Neuronal stem cell (in vitro differentiated cells): ENCODE results near the gene KLF15.

ENCODE experiments used
- DNase-seq: peaks from one replicate; pipeline ENCODE4 v3.0.0-alpha.2; 2013; ENCODE audit warnings: low spot score
- H2AFZ ChIP-seq: one replicate; pipeline ENCODE4 v1.6.1; 2013; ENCODE audit warnings: mild to moderate bottlenecking, low read length, inconsistent platforms
- H2AK5ac ChIP-seq: 2 replicates; pipeline ENCODE4 v1.6.1; 2013; ENCODE audit warnings: low read depth, mild to moderate bottlenecking, inconsistent platforms, low read length, moderate library complexity, mixed read lengths
- H2BK120ac ChIP-seq: 2 replicates; pipeline ENCODE4 v1.6.1; 2013; ENCODE audit warnings: low read depth, mild to moderate bottlenecking, inconsistent platforms, low read length, moderate library complexity, mixed read lengths
- H2BK12ac ChIP-seq: one replicate; pipeline ENCODE4 v1.6.1; 2013; ENCODE audit warnings: low read length, inconsistent platforms
- H2BK15ac ChIP-seq: 2 replicates; pipeline ENCODE4 v1.6.1; 2013; ENCODE audit warnings: mild to moderate bottlenecking, low read length, inconsistent platforms, mixed read lengths
- H2BK5ac ChIP-seq: one replicate; pipeline ENCODE4 v1.6.1; 2013; ENCODE audit warnings: inconsistent platforms, mild to moderate bottlenecking, low read length, moderate library complexity
- H3K14ac ChIP-seq: one replicate; pipeline ENCODE4 v1.6.1; 2013; ENCODE audit warnings: low read length, inconsistent platforms
- H3K18ac ChIP-seq: 2 replicates; pipeline ENCODE4 v1.6.1; 2013; ENCODE audit warnings: low read length, inconsistent platforms
- H3K23ac ChIP-seq: 2 replicates; pipeline ENCODE4 v1.6.1; 2013; ENCODE audit warnings: low read depth, mild to moderate bottlenecking, mixed read lengths, low read length, inconsistent platforms; ENCODE audit not compliant: poor library complexity
- H3K27ac ChIP-seq: replicated peaks from 3 replicates; pipeline ENCODE4 v1.5.1; 2013; ENCODE audit warnings: low read length, inconsistent platforms
- H3K27me3 ChIP-seq, 3 experiments: 2 replicates each; pipeline ENCODE4 v1.6.1; 2013; ENCODE audit warnings: low read length in 3 of 3, mild to moderate bottlenecking in 2 of 3, inconsistent platforms in 1 of 3, low read depth in 1 of 3, mixed read lengths in 1 of 3, moderate library complexity in 1 of 3; ENCODE audit not compliant: control insufficient read depth in 3 of 3, insufficient read depth in 3 of 3
- H3K36me3 ChIP-seq, 2 donors: replicated peaks in 1 of 2; 2 replicates each; pipeline ENCODE4 v1.6.1; 2013; ENCODE audit warnings: low read length in 2 of 2; ENCODE audit not compliant: control insufficient read depth in 2 of 2, insufficient read depth in 2 of 2
- H3K4ac ChIP-seq: 2 replicates; pipeline ENCODE4 v1.6.1; 2013; ENCODE audit warnings: inconsistent platforms, mild to moderate bottlenecking, low read length, moderate library complexity
- H3K4me1 ChIP-seq, 2 donors: 1 replicate in 1 of 2; 2 replicates in 1 of 2; pipeline ENCODE4 v1.6.1; 2013; ENCODE audit warnings: low read length in 2 of 2, low read depth in 1 of 2; ENCODE audit not compliant: control insufficient read depth in 2 of 2, insufficient read depth in 1 of 2
- H3K4me2 ChIP-seq: one replicate; pipeline ENCODE4 v1.6.1; 2013; ENCODE audit warnings: mild to moderate bottlenecking, low read length, inconsistent platforms; ENCODE audit not compliant: insufficient read depth, poor library complexity, severe bottlenecking
- H3K4me3 ChIP-seq, 2 donors: 2 replicates each; pipeline ENCODE4 v1.5.1; 2013; ENCODE audit warnings: low read length in 2 of 2, mild to moderate bottlenecking in 2 of 2, inconsistent platforms in 1 of 2, moderate library complexity in 1 of 2
- H3K79me1 ChIP-seq: one replicate; pipeline ENCODE4 v1.6.1; 2013; ENCODE audit warnings: low read depth, mild to moderate bottlenecking, inconsistent platforms, low read length, moderate library complexity
- H3K9ac ChIP-seq: one replicate; pipeline ENCODE4 v1.6.1; 2013; ENCODE audit warnings: mild to moderate bottlenecking, low read depth, low read length, inconsistent platforms; ENCODE audit not compliant: poor library complexity
- H3K9me3 ChIP-seq, 2 donors: replicated peaks in 1 of 2; 2 replicates each; pipeline versions ENCODE3 to v1.6.1; 2013; ENCODE audit warnings: low read length in 2 of 2, mild to moderate bottlenecking in 2 of 2, inconsistent platforms in 1 of 2, low read depth in 1 of 2, mixed read lengths in 1 of 2, moderate library complexity in 1 of 2; ENCODE audit not compliant: control insufficient read depth in 2 of 2, insufficient read depth in 1 of 2
- H4K8ac ChIP-seq: one replicate; pipeline ENCODE4 v1.6.1; 2013; ENCODE audit warnings: low read depth, mild to moderate bottlenecking, inconsistent platforms, low read length, moderate library complexity
- H4K91ac ChIP-seq: one replicate; pipeline ENCODE4 v1.6.1; 2013; ENCODE audit warnings: low read length, low read depth, mild to moderate bottlenecking, inconsistent platforms; ENCODE audit not compliant: poor library complexity
- WGBS, 2 donors: extraction: QIAGEN DNeasy Blood & Tissue Kit; methylation state at CpG; one replicate each; pipeline ENCODE4 v1.1.7; 2013; ENCODE audit warnings: missing lambda C conversion rate in 2 of 2, mixed read lengths in 1 of 2; ENCODE audit not compliant: insufficient read length in 2 of 2, insufficient replicate concordance in 1 of 2; ENCODE audit errors: extremely low coverage in 2 of 2; 5-methylcytosine and 5-hydroxymethylcytosine counted together

The KLF15 gene

GRCh38 chr3:126314790-126315658, 42.2 kb downstream of the KLF15 start:
- no CpG with 5 or more reads among the region's 11 CpGs for WGBS, 2 donors
- Histone ChIP-seq H3K27me3 (peaks cover 0 to 24% (median 0%) of the 10 kb centered on the region in 3 experiments), H2BK120ac (no peak overlapping the region), H3K4me2 (no peak overlapping the region), H3K79me1 (no peaks in the 10 kb centered on the region), H3K4ac (peak overlapping the region; percentile 13), H4K8ac (no peak overlapping the region), H3K18ac (no peak overlapping the region), H3K36me3 (no peaks in the 10 kb centered on the region), H2AFZ (no peak overlapping the region), H4K91ac (no peak overlapping the region), H2BK5ac (peak overlapping the region; percentile 77), H3K9ac (no peak overlapping the region), H3K9me3 (peaks cover 0 to 9% of the 10 kb centered on the region in 2 donors), H3K23ac (no peak overlapping the region), H2BK15ac (no peak overlapping the region), H3K27ac (no peak overlapping the region), H3K14ac (no peak overlapping the region), H3K4me1 (no peaks in the 10 kb centered on the region), H2AK5ac (no peak overlapping the region), H3K4me3 (no peak overlapping the region), H2BK12ac (no peak overlapping the region)
- no peak for DNase-seq

- no peaks in the 10 kb centered on the region for H3K36me3 ChIP-seq
- H2AK5ac ChIP-seq: no peak overlapping the region
- no peak overlapping the region for H2AFZ ChIP-seq
- no CpG with 5 or more reads among the region's 4 CpGs for WGBS, 2 donors
- peaks cover 0 to 10% of the 10 kb centered on the region in 2 donors for H3K9me3 ChIP-seq
- no peak overlapping the region for H3K27ac ChIP-seq
- H3K9ac ChIP-seq: no peak overlapping the region
- no peak overlapping the region for H3K23ac ChIP-seq
- H3K4me3 ChIP-seq: no peak overlapping the region
- peak overlapping the region; percentile 77 for H2BK5ac ChIP-seq
- H3K18ac ChIP-seq: no peak overlapping the region
- no peak overlapping the region for H3K14ac ChIP-seq
- no peak overlapping the region for H4K91ac ChIP-seq
- no peak overlapping the region for H3K4ac ChIP-seq
- peaks cover 0 to 22% (median 0%) of the 10 kb centered on the region in 3 experiments for H3K27me3 ChIP-seq
- H2BK12ac ChIP-seq: no peak overlapping the region
- no peaks in the 10 kb centered on the region for H3K4me1 ChIP-seq
- no peak overlapping the region for H4K8ac ChIP-seq
- H3K4me2 ChIP-seq: no peak overlapping the region
- no peak overlapping the region for H2BK120ac ChIP-seq
- DNase-seq: no peak
- no peaks in the 10 kb centered on the region for H3K79me1 ChIP-seq
- no peak overlapping the region for H2BK15ac ChIP-seq
These were observed 42.9 kb downstream of the KLF15 start for GRCh38 chr3:126314305-126314789.

- Histone ChIP-seq H2AK5ac (no peak overlapping the region), H3K4me1 (no peaks in the 10 kb centered on the region), H3K18ac (no peak overlapping the region), H3K36me3 (no peaks in the 10 kb centered on the region), H4K91ac (no peak overlapping the region), H2BK15ac (no peak overlapping the region), H3K14ac (no peak overlapping the region), H3K27ac (no peak overlapping the region), H3K9ac (no peak overlapping the region), H3K23ac (no peak overlapping the region), H2BK120ac (no peak overlapping the region), H3K79me1 (no peaks in the 10 kb centered on the region), H3K9me3 (peaks cover 0 to 10% of the 10 kb centered on the region in 2 donors), H2AFZ (no peak overlapping the region), H2BK5ac (no peak overlapping the region), H3K27me3 (peaks cover 0 to 16% (median 0%) of the 10 kb centered on the region in 3 experiments), H3K4me3 (no peak overlapping the region), H4K8ac (no peak overlapping the region), H2BK12ac (no peak overlapping the region), H3K4ac (no peak overlapping the region), H3K4me2 (no peak overlapping the region)
- no peak for DNase-seq
- WGBS, 2 donors: no CpG with 5 or more reads among the region's 6 CpGs
These were observed 43.5 kb downstream of the KLF15 start for GRCh38 chr3:126313580-126314304.

- no peak for DNase-seq
- peaks cover 0 to 10% of the 10 kb centered on the region in 2 donors for H3K9me3 ChIP-seq
- H3K36me3 ChIP-seq: no peaks in the 10 kb centered on the region
- H2BK120ac ChIP-seq: no peak overlapping the region
- no peaks in the 10 kb centered on the region for H3K4me1 ChIP-seq
- peaks cover 0 to 14% (median 0%) of the 10 kb centered on the region in 3 experiments for H3K27me3 ChIP-seq
- H3K4me2 ChIP-seq: no peak overlapping the region
- no CpG with 5 or more reads among the region's 6 CpGs for WGBS, 2 donors
- no peak overlapping the region for H3K9ac ChIP-seq
- no peak overlapping the region for H3K4ac ChIP-seq
- no peaks in the 10 kb centered on the region for H3K79me1 ChIP-seq
- no peak overlapping the region for H2AK5ac ChIP-seq
- H3K4me3 ChIP-seq: no peak overlapping the region
- H3K18ac ChIP-seq: no peak overlapping the region
- H3K14ac ChIP-seq: no peak overlapping the region
- H2BK12ac ChIP-seq: no peak overlapping the region
- no peak overlapping the region for H2BK5ac ChIP-seq
- H4K8ac ChIP-seq: no peak overlapping the region
- no peak overlapping the region for H2BK15ac ChIP-seq
- H3K27ac ChIP-seq: no peak overlapping the region
- no peak overlapping the region for H2AFZ ChIP-seq
- H3K23ac ChIP-seq: no peak overlapping the region
- H4K91ac ChIP-seq: no peak overlapping the region
These were observed 44.0 kb downstream of the KLF15 start for GRCh38 chr3:126313166-126313565.
